Endothelial cell of umbilical vein (primary cell): Measurements from ENCODE around the gene JCAD.
A peak's percentile ranks its signal among the peaks of the same experiment; 100 is the strongest.

ENCODE experiments used
- EZH2 ChIP-seq: IDR thresholded peaks from 2 replicates; pipeline ENCODE4 v1.6.1; 2012; ENCODE audit warnings: borderline replicate concordance, low read depth, mild to moderate bottlenecking, moderate library complexity, low read length, inconsistent platforms; ENCODE audit not compliant: severe bottlenecking
- FOS ChIP-seq: IDR thresholded peaks from 2 replicates; pipeline ENCODE4 v1.6.1; 2011; ENCODE audit warnings: mild to moderate bottlenecking, low read length, moderate library complexity, borderline replicate concordance; ENCODE audit not compliant: insufficient read depth
- GATA2 ChIP-seq: IDR thresholded peaks from 2 replicates; pipeline ENCODE4 v1.7.0; 2011; ENCODE audit warnings: low read depth, mild to moderate bottlenecking, moderate library complexity, mixed read lengths, low read length; ENCODE audit not compliant: insufficient read length, insufficient read depth
- MYC ChIP-seq: IDR thresholded peaks from one replicate; pipeline ENCODE4 v1.6.1; 2011; ENCODE audit warnings: mild to moderate bottlenecking, low read depth, low read length
- POLR2A ChIP-seq: IDR thresholded peaks from 2 replicates; pipeline ENCODE4 v1.6.1; 2012; ENCODE audit warnings: low read depth, mild to moderate bottlenecking, control low read depth, low read length
- POLR2AphosphoS5 ChIP-seq: IDR thresholded peaks from 2 replicates; pipeline ENCODE4 v1.6.1; 2012; ENCODE audit warnings: low read depth, mild to moderate bottlenecking, control low read depth, low read length, moderate library complexity; ENCODE audit not compliant: insufficient read depth
- TF ChIP-seq, protein P1 (sequence below), 2 donors: IDR thresholded peaks; 1 replicate in 1 of 2; 2 replicates in 1 of 2; pipeline ENCODE4 v1.5.1; 2011; ENCODE audit warnings: low read length in 2 of 2, mild to moderate bottlenecking in 2 of 2, moderate library complexity in 2 of 2, control low read depth in 1 of 2, inconsistent platforms in 1 of 2, low read depth in 1 of 2; ENCODE audit not compliant: insufficient read depth in 1 of 2; ENCODE audit errors: extremely low read depth in 1 of 2
- TF ChIP-seq, protein P2 (sequence below): IDR thresholded peaks from 2 replicates; pipeline ENCODE4 v1.6.1; 2011; ENCODE audit not compliant: insufficient read depth, insufficient read length

DNA sequence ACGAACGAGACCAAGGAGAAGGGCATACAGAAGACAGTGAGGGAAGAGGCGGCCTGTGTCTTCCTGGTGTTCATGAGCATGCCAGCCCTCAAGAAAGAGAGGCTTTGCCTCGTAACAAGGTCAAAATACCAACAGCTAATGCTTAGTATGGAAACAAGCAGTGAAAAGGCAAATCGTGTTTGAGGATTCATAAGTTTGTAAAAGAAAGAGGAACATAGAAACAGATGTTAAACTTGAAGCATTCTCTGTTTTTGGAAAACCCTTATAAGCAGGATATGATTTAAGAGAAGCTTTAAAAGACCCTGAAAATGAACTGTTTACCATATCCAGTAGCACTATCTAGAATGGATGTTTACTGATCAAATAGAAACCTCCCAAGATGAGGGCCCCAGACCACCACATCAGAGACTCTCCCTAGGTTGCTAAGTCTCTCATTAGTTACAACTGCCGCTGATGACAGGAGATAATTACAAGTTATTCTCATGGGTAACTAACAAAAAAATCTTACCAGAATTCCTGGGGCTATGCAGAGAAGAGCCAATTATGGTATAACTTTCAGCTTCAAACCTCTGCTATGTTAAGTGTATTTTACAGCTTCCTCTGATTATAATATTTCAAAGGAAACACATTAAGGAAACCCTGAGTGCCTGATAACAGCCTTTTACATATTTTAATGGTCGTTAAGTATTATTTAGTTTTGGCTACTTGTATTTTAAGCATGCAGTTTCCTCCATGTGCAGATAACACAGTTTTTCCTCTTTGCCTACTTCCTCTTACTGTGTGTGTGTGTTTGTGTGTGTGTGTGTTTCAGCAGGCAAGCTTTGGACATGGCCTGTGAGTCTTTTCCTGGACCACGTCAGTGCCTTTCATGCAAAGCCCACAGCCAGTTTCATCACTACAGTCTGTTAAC lies 17.9 kb downstream of the JCAD start:
- TF ChIP-seq, protein P1, sequence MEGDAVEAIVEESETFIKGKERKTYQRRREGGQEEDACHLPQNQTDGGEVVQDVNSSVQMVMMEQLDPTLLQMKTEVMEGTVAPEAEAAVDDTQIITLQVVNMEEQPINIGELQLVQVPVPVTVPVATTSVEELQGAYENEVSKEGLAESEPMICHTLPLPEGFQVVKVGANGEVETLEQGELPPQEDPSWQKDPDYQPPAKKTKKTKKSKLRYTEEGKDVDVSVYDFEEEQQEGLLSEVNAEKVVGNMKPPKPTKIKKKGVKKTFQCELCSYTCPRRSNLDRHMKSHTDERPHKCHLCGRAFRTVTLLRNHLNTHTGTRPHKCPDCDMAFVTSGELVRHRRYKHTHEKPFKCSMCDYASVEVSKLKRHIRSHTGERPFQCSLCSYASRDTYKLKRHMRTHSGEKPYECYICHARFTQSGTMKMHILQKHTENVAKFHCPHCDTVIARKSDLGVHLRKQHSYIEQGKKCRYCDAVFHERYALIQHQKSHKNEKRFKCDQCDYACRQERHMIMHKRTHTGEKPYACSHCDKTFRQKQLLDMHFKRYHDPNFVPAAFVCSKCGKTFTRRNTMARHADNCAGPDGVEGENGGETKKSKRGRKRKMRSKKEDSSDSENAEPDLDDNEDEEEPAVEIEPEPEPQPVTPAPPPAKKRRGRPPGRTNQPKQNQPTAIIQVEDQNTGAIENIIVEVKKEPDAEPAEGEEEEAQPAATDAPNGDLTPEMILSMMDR (IDR thresholded peaks at IDR 0.05; ENCODE audit: extremely low read depth in 1 of 2, insufficient read depth in 1 of 2, low read depth in 1 of 2, low read length in 2 of 2), result no peak
- TF ChIP-seq EZH2, result no peak
- peak; percentile 28 for TF ChIP-seq POLR2AphosphoS5
- peak; percentile 22 for TF ChIP-seq MYC
- peak; percentile 52 for TF ChIP-seq POLR2A
- TF ChIP-seq, protein P2, sequence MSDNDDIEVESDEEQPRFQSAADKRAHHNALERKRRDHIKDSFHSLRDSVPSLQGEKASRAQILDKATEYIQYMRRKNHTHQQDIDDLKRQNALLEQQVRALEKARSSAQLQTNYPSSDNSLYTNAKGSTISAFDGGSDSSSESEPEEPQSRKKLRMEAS, result no peak
- TF ChIP-seq GATA2, result peak; percentile 71
- TF ChIP-seq FOS, result peak; percentile 51
